Measurements from ENCODE around the gene DUS4L. TPM values are rescaled to one million over a fixed set of nuclear protein-coding genes. Genes with fewer than 3 reads are reported as not detected.
A peak's percentile ranks its signal among the peaks of the same experiment; 100 is the strongest.

The DUS4L gene
- total RNA-seq, 1 experiment from 2014 or later = 10.2 TPM

DNA sequence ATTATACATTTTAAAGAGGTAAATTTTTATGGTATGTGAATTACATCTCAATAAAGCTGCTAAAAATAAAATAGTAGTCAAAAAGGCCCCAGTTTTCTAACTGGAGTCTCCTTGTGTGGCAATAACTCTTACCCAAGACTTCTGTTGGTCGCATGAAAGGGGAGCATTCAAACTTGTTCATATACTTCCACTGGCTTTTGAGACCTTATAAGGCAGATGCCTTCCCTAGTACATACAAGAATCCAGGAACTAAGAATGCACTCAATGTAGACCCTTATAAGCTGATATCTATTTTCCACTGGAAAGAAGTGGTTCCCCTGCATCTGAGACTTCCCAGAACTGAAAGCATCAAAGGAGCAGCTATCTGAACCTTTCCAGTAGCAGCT is 29.2 kb downstream of the DUS4L start:
- POLR2A ChIA-PET (ENCODE audit: unreplicated experiment) = interaction anchor here (0.6 kb wide), 1 partner anchor 26 kb away, joined by 3 read pairs; no protein-coding TSS in a partner anchor

DNA sequence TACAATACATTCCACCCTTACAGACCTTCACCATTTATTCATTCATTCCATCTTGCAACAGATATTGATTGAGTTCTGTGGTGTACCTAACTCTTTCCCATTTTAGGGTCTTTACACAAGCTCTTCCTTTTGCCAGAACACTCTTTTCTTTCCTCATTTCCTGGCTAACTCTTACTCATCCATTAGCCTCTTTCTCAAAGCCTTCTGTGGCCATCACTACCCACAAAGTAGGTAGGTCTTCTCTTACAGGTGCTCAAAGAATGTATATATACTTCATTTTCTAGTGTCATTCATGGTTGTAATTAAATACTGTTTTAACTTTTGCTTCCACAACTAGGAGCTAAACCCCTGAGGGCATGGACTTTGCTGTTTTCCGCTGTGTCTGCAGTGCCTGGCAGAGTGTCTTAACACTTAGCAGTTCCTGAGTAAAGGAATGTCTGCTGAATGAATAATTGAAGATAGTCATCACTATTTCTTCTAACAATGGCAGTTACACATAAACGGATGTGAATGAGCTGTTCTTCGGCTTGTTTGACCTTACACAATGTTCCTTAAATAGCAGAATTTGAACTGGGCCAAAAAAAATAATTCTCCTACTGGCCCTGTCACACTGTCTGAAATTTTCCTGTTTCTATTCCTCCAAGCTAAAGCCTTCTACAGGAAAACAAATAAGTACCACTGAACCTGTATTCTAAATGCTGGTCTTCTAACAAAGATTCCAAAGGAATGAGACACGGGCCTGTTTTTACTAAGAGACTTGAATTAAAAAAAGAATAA is 31.4 kb downstream of the DUS4L start:
- TF ChIP-seq EZH2 (IDR thresholded peaks at IDR 0.05; ENCODE audit: low read length, unreplicated experiment) (no peak), EZH2phosphoT487 (IDR thresholded peaks at IDR 0.05; ENCODE audit: borderline replicate concordance, low read length) (no peak), CTCF (conservative IDR thresholded peaks at IDR 0.05; ENCODE audit: low read depth, low read length) (no peak)
- Histone ChIP-seq H4K20me1 (ENCODE audit: low read length) (no peaks in the 10 kb centered on the region), H3K79me2 (ENCODE audit: low read length) (no peaks in the 10 kb centered on the region), H3K4me3 (ENCODE audit: low read length) (no peak overlapping the region; the same call in 1 of the 2 replicates), H3K4me1 (ENCODE audit: insufficient read depth, low read length) (peaks cover 33% of the 10 kb centered on the region), H3K4me2 (ENCODE audit: low read length) (peak overlapping the region; percentile 40), H3K9me2 (replicated peaks; ENCODE audit: low read length) (no peaks in the 10 kb centered on the region), H3K27ac (ENCODE audit: low read length) (peak overlapping the region; percentile 81), H2AFZ (ENCODE audit: low read length) (no peak overlapping the region), H3K9me3 (ENCODE audit: low read length) (no peaks in the 10 kb centered on the region), H3K27me3 (ENCODE audit: low read length) (no peaks in the 10 kb centered on the region), H3K9ac (ENCODE audit: low read length) (no peak overlapping the region), H3K36me3 (ENCODE audit: low read depth, low read length) (peaks cover 7% of the 10 kb centered on the region), H3F3A (ENCODE audit: low read length, unreplicated experiment) (no peaks in the 10 kb centered on the region)
- CTCF ChIA-PET = interaction anchor here (0.5 kb wide), 1 partner anchor 66 kb away, joined by 3 read pairs; no protein-coding TSS in a partner anchor
- ATAC-seq (peak; percentile 87), DNase-seq (peak; percentile 91)
- intact Hi-C loops (cut with micrococcal nuclease) = no loop called here
- POLR2A ChIA-PET (ENCODE audit: unreplicated experiment) = interaction anchor here (0.5 to 0.7 kb wide), 4 partner anchors 21 to 403 kb away, joined by 3 to 5 read pairs (median 3); no protein-coding TSS in a partner anchor
- BruUV-seq (replicated peaks) = TSS peak; percentile 13

More for the DNA sequence above, 29.2 kb downstream of the DUS4L start:
- no peak for DNase-seq
- H3K4me3 ChIP-seq (ENCODE audit: low read length) = no peak overlapping the region
- H3K79me2 ChIP-seq (ENCODE audit: low read length) = no peaks in the 10 kb centered on the region
- H3K4me2 ChIP-seq (ENCODE audit: low read length) = no peak overlapping the region
- CTCF ChIA-PET = no interaction called here
- H3K27ac ChIP-seq (ENCODE audit: low read length) = no peak overlapping the region
- no peaks in the 10 kb centered on the region for H3F3A ChIP-seq (ENCODE audit: low read length, unreplicated experiment)
- peaks cover 7% of the 10 kb centered on the region; the same call in 1 of the 2 replicates for H3K36me3 ChIP-seq (ENCODE audit: low read depth, low read length)
- no peaks in the 10 kb centered on the region for H3K27me3 ChIP-seq (ENCODE audit: low read length)
- BruUV-seq (replicated peaks) = no TSS peak
- TF ChIP-seq CTCF (conservative IDR thresholded peaks at IDR 0.05; ENCODE audit: low read depth, low read length) (no peak), EZH2phosphoT487 (IDR thresholded peaks at IDR 0.05; ENCODE audit: borderline replicate concordance, low read length) (no peak), EZH2 (IDR thresholded peaks at IDR 0.05; ENCODE audit: low read length, unreplicated experiment) (no peak)
- H3K9ac ChIP-seq (ENCODE audit: low read length) = no peak overlapping the region
- intact Hi-C loops (cut with micrococcal nuclease) = no loop called here
- H4K20me1 ChIP-seq (ENCODE audit: low read length) = no peaks in the 10 kb centered on the region
- no peaks in the 10 kb centered on the region for H3K9me2 ChIP-seq (replicated peaks; ENCODE audit: low read length)
- H3K9me3 ChIP-seq (ENCODE audit: low read length) = no peaks in the 10 kb centered on the region
- H2AFZ ChIP-seq (ENCODE audit: low read length) = no peak overlapping the region
- peaks cover 27% of the 10 kb centered on the region for H3K4me1 ChIP-seq (ENCODE audit: insufficient read depth, low read length)
- no peak for ATAC-seq
